Measurements from ENCODE around the gene KRTAP24-1.

DNA sequence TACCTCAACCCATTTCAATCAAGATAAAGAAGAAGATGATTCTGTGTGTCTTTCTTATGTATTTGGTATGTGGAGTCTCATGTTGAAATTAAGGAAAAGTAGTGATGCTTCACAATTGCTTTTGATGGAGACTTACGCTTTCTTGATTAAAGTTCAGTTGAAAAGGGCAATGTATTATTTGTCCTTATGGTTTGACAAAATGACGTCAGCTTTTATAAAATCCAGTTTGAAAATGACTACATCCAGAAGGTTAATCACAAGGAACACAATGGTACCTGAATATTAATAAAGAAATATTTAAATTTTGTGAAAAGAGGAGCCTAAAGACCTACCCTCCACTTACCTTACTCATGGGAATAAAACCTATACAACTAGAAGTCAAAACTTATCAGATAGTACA lies 33.0 kb upstream of the KRTAP24-1 start:
- no peak for TF ChIP-seq ZNF274 (IDR thresholded peaks at IDR 0.05; ENCODE audit: low read depth, low read length)
- no peak for TF ChIP-seq YY1 (IDR thresholded peaks at IDR 0.05; ENCODE audit: insufficient read depth, insufficient read length)
- no peak for TF ChIP-seq SUZ12 (IDR thresholded peaks at IDR 0.05; ENCODE audit: extremely low read depth, insufficient read depth, insufficient read length)

All from NT2/D1 (cell line).